Vein endothelial cell (primary cell): ENCODE data around the gene OR5H6. TPM values are rescaled to one million over a fixed set of nuclear protein-coding genes. Genes with fewer than 3 reads are reported as not detected.

Experiments
- total RNA-seq: library from RNA; depleted of rRNA; stranded (reverse); fragments of >200 nt; gene quantifications from 2 replicates; pipeline ENCODE4 v1.2.3, GENCODE V29; 2012

OR5H6 gene
- not detected in 2 replicates for total RNA-seq

GRCh38 chr3:98263944-98264343 lies at the start of gene OR5H6:
TSS of gene OR5H6 (plus strand) at chr3:98264244. CDS start at chr3:98264333, 89 bp downstream.

GRCh38 chr3:98282205-98282604 lies 18.2 kb downstream of the OR5H6 start, which contains the start of gene OR5H2:
TSS of gene OR5H2 (plus strand) at chr3:98282505. CDS start at chr3:98282903, 398 bp downstream.

Other genes with a start within 250 kb of the OR5H6 start
- not detected in 2 replicates for gene GABRR3, start 228.9 kb upstream of the OR5H6 start, total RNA-seq
- gene OR5AC2, start 177.1 kb upstream of the OR5H6 start, total RNA-seq, result not detected in 2 replicates
- not detected in 2 replicates for gene OR5H1, start 133.5 kb upstream of the OR5H6 start, total RNA-seq
- not detected in 2 replicates for gene OR5H14, start 116.8 kb upstream of the OR5H6 start, total RNA-seq
- not detected in 2 replicates for gene OR5H15, start 97.5 kb upstream of the OR5H6 start, total RNA-seq
- gene OR5H2, start 18.3 kb downstream of the OR5H6 start, total RNA-seq, result not detected in 2 replicates
- gene OR5K4, start 89.6 kb downstream of the OR5H6 start, total RNA-seq, result not detected in 2 replicates
- not detected in 2 replicates for gene OR5K3, start 126.4 kb downstream of the OR5H6 start, total RNA-seq
- not detected in 2 replicates for gene OR5K1, start 199.0 kb downstream of the OR5H6 start, total RNA-seq
- gene OR5K2, start 233.4 kb downstream of the OR5H6 start, total RNA-seq, result not detected in 2 replicates